HepG2 (cell line): ENCODE measurements around the gene RARA. TPM values are rescaled to one million over a fixed set of nuclear protein-coding genes. Genes with fewer than 3 reads are reported as not detected.
A peak's percentile ranks its signal among the peaks of the same experiment; 100 is the strongest.

Source experiments
- ATAC-seq: fragments of 200-7000 bp; cut with Tn5 transposase; 3 replicates; pipeline ENCODE4 v1.9.1; 2020; ENCODE audit warnings: mild to moderate bottlenecking, moderate library complexity
- BruUV-seq: library from RNA; stranded (reverse); fragments of 400-500 nt; replicated peaks from 2 replicates; lab custom pipeline; 2021; lab: Mats Ljungman, UMichigan
- CTCF ChIA-PET: fragments of 300-600 bp; formaldehyde crosslinking; extraction: SDS; loops from one replicate; lab custom pipeline; 2021; ENCODE audit warnings: low total read pairs, inconsistent platforms, low intra/inter-chr PET ratio; lab: Yijun Ruan, JAX
- POLR2A ChIA-PET: fragments of 350-600 bp; sonication (Branson Sonifier 250); formaldehyde crosslinking; loops from one replicate; lab custom pipeline; 2020; ENCODE audit warnings: antibody characterized with exemption, inconsistent platforms; lab: Yijun Ruan, JAX
- DNase-seq: peaks from one replicate; pipeline ENCODE4 v3.0.0-alpha.2; 2015; ENCODE audit warnings: low spot score
- FAIRE-seq: peaks from 3 replicates; lab custom pipeline; 2011; peaks lifted over from hg19 to GRCh38; lab: Jason Lieb, UNC
- H2AFZ ChIP-seq: one replicate; pipeline ENCODE4 v1.6.1; 2011; ENCODE audit warnings: low read length, inconsistent platforms
- H3K27ac ChIP-seq: fragments of 300-600 bp; 3 replicates; pipeline ENCODE4 v1.8.0; 2011; ENCODE audit warnings: mixed run types, mild to moderate bottlenecking, mixed read lengths, low read length, inconsistent platforms; ENCODE audit not compliant: insufficient read depth; ENCODE audit errors: extremely low read length
- H3K27me3 ChIP-seq, 2 experiments: fragments of 200-600 bp in 1 of 2; 2 replicates in 1 of 2; 3 replicates in 1 of 2; pipeline versions ENCODE4 v1.6.0 to v1.8.0; 2011; ENCODE audit warnings: low read length in 2 of 2, mild to moderate bottlenecking in 2 of 2, moderate library complexity in 2 of 2, inconsistent platforms in 1 of 2; ENCODE audit not compliant: insufficient read depth in 2 of 2, control insufficient read depth in 1 of 2
- H3K36me3 ChIP-seq, 2 experiments: fragments of 200-600 bp in 1 of 2; replicated peaks in 1 of 2; 2 replicates in 1 of 2; 3 replicates in 1 of 2; pipeline versions ENCODE4 v1.5.1 to v1.8.0; 2011; ENCODE audit warnings: low read length in 2 of 2, inconsistent platforms in 1 of 2; ENCODE audit not compliant: insufficient read depth in 2 of 2, control insufficient read depth in 1 of 2
- H3K4me1 ChIP-seq: 2 replicates; pipeline ENCODE4 v1.5.1; 2012; ENCODE audit warnings: low read length, inconsistent platforms; ENCODE audit not compliant: insufficient read depth
- H3K4me2 ChIP-seq: 2 replicates; pipeline ENCODE4 v1.6.0; 2011; ENCODE audit warnings: low read depth, low read length, inconsistent platforms
- H3K4me3 ChIP-seq, 3 experiments: fragments of 200-600 bp in 1 of 3; sonication (generic), shearing (Covaris generic) in 1 of 3; replicated peaks in 1 of 3; 2 replicates each; pipeline ENCODE4 v1.5.1; 2011 to 2016; ENCODE audit warnings: low read length in 3 of 3, inconsistent platforms in 2 of 3, low read depth in 2 of 3, mild to moderate bottlenecking in 2 of 3, control low read depth in 1 of 3, mixed read lengths in 1 of 3; ENCODE audit not compliant: insufficient read depth in 1 of 3
- H3K79me2 ChIP-seq: one replicate; pipeline ENCODE4 v1.6.1; 2011; ENCODE audit warnings: low read length, inconsistent platforms; ENCODE audit not compliant: insufficient read depth
- H3K9ac ChIP-seq: 2 replicates; pipeline ENCODE4 v1.6.0; 2011; ENCODE audit warnings: mild to moderate bottlenecking, low read depth, low read length, inconsistent platforms; ENCODE audit not compliant: insufficient read depth
- H3K9me3 ChIP-seq: 2 replicates; pipeline ENCODE4 v1.5.1; 2012; ENCODE audit warnings: mild to moderate bottlenecking, low read length
- H4K20me1 ChIP-seq: 2 replicates; pipeline ENCODE4 v1.6.0; 2011; ENCODE audit warnings: inconsistent platforms, mild to moderate bottlenecking, low read length, moderate library complexity; ENCODE audit not compliant: insufficient read depth
- DMAP1 ChIP-seq: IDR thresholded peaks from 2 replicates; pipeline ENCODE4 v1.6.1; 2016
- FOXC1 ChIP-seq: sonication (generic); formaldehyde crosslinking; IDR thresholded peaks from 2 replicates; pipeline ENCODE4 v1.8.0; 2022; ENCODE audit warnings: mild to moderate bottlenecking, missing genetic modification reagents, borderline replicate concordance
- HDAC1 ChIP-seq: sonication (generic); formaldehyde crosslinking; IDR thresholded peaks from 2 replicates; pipeline ENCODE4 v1.5.1; 2020; ENCODE audit warnings: mild to moderate bottlenecking, missing genetic modification reagents
- HOXA9 ChIP-seq: sonication (generic); formaldehyde crosslinking; IDR thresholded peaks from 2 replicates; pipeline ENCODE4 v1.8.1; 2022; ENCODE audit warnings: missing genetic modification reagents, mild to moderate bottlenecking, moderate library complexity, borderline replicate concordance
- HOXD1 ChIP-seq: sonication (generic); formaldehyde crosslinking; IDR thresholded peaks from 2 replicates; pipeline ENCODE4 v1.5.0; 2020; ENCODE audit warnings: missing genetic modification reagents
- NFIB ChIP-seq: sonication (generic); formaldehyde crosslinking; IDR thresholded peaks from 2 replicates; pipeline ENCODE4 v1.9.0; 2021; ENCODE audit warnings: missing genetic modification reagents, mild to moderate bottlenecking, borderline replicate concordance
- SIN3A ChIP-seq: IDR thresholded peaks from 2 replicates; pipeline ENCODE4 v1.6.1; 2011; ENCODE audit warnings: low read depth, mild to moderate bottlenecking, control low read depth, low read length, borderline replicate concordance
- ZNF30 ChIP-seq: sonication (generic); formaldehyde crosslinking; IDR thresholded peaks from 2 replicates; pipeline ENCODE4 v1.5.0; 2020; ENCODE audit warnings: mild to moderate bottlenecking, missing genetic modification reagents
- ZNF468 ChIP-seq: sonication (generic); formaldehyde crosslinking; IDR thresholded peaks from 2 replicates; pipeline ENCODE4 v1.8.0; 2022; ENCODE audit warnings: mild to moderate bottlenecking, moderate library complexity, missing genetic modification reagents
- ZNF891 ChIP-seq: sonication (generic); formaldehyde crosslinking; IDR thresholded peaks from 2 replicates; pipeline ENCODE4 v1.5.0; 2020; ENCODE audit warnings: mild to moderate bottlenecking, missing genetic modification reagents
- WGBS: methylation state at CpG from one replicate; pipeline ENCODE4 v1.1.6; 2017; ENCODE audit warnings: low lambda C conversion rate; 5-methylcytosine and 5-hydroxymethylcytosine counted together
- in situ Hi-C: cut with HindIII; loops from 2 replicates; pipeline ENCODE4 v1.10.0; 2017; ENCODE audit warnings: low pct_unique_long_range_greater_than_20kb; ENCODE audit not compliant: extremely low pct_ligation_motif_present
- intact Hi-C: fragments of 100-400 bp; cut with micrococcal nuclease; formaldehyde crosslinking; loops from one replicate; pipeline ENCODE4 v1.10.0; 2022; ENCODE audit not compliant: unreplicated experiment
- polyA plus RNA-seq, 8 experiments: library from polyadenylated mRNA; depleted of rRNA in 3 of 8; stranded (reverse) in 7 of 8; unstranded in 1 of 8; fragments of >200 nt; fragmentation: Illumina TruSeq in 4 of 8; extraction: Trizol in 4 of 8; gene quantifications; 2 replicates each; pipeline versions ENCODE4 v1.2.1 to v1.2.3, GENCODE V29; 2011 to 2016; ENCODE audit warnings: low read depth in 4 of 8, missing spikeins in 1 of 8, mixed read lengths in 1 of 8; ENCODE audit not compliant: insufficient read depth in 1 of 8
- total RNA-seq, 5 experiments: library from RNA; depleted of rRNA; stranded (reverse); fragments of >200 nt; fragmentation: Illumina TruSeq; extraction: Trizol; gene quantifications; 2 replicates each; pipeline ENCODE4 v1.2.3, GENCODE V29; 2016; ENCODE audit warnings: low read depth in 1 of 5
- TF ChIP-seq, protein P1 (sequence below): sonication (generic); formaldehyde crosslinking; IDR thresholded peaks from 2 replicates; pipeline ENCODE4 v1.8.0; 2022; ENCODE audit warnings: low read depth, missing genetic modification reagents
- TF ChIP-seq, protein P2 (sequence below): sonication (generic); formaldehyde crosslinking; IDR thresholded peaks from 2 replicates; pipeline ENCODE4 v1.4.0; 2020; ENCODE audit warnings: missing genetic modification reagents

Gene RARA
- total and polyA plus RNA-seq, 2 of the 13 experiments (the other 11 are each of a cell fraction or from before 2014, with no cell fraction given): 6.4 to 8.6 TPM

GRCh38 chr17:40283662-40284061 is 25.3 kb upstream of the RARA start:
- DNase-seq: no peak
- peaks cover 8 to 27% of the 10 kb centered on the region in 2 experiments for H3K36me3 ChIP-seq
- intact Hi-C loops: no loop called here
- POLR2A ChIA-PET: interaction anchor here (1.0 to 2.0 kb wide), 4 partner anchors 33 to 144 kb away, joined by 3 to 5 read pairs (median 3); partner anchors contain the start of genes CASC3 and WIPF2
- no peak for ATAC-seq
- no peak overlapping the region for H3K27ac ChIP-seq
- no peaks in the 10 kb centered on the region for H3K27me3 ChIP-seq
- in situ Hi-C loops: loop anchor here (10.0 kb wide), 1 partner anchor 269 kb away; the partner anchor contains the start of gene CSF3
- 72% methylated on average over 2 of the region's 2 CpGs for WGBS
- no TSS peak for BruUV-seq
- FAIRE-seq: no peak
- CTCF ChIA-PET: no interaction called here
- TF ChIP-seq HDAC1 (CRISPR knock-in tag) (no peak), ZNF468 (CRISPR knock-in tag) (no peak), SIN3A (no peak), DMAP1 (CRISPR knock-in tag) (0 out of 2 replicates have a peak, but pooled peaks have one; percentile 24)
- H3K4me2 ChIP-seq: no peak overlapping the region
- no peaks in the 10 kb centered on the region for H3K9me3 ChIP-seq
- H2AFZ ChIP-seq: no peak overlapping the region
- no peak overlapping the region for H3K9ac ChIP-seq
- peaks cover 6% of the 10 kb centered on the region for H3K79me2 ChIP-seq
- H3K4me1 ChIP-seq: peaks cover 38% of the 10 kb centered on the region
- H4K20me1 ChIP-seq: no peaks in the 10 kb centered on the region
- H3K4me3 ChIP-seq: no peak overlapping the region

GRCh38 chr17:40284085-40284713 is 24.8 kb upstream of the RARA start:
- CTCF ChIA-PET: no interaction called here
- BruUV-seq: no TSS peak
- Histone ChIP-seq H3K4me2 (no peak overlapping the region), H3K27ac (peak overlapping the region; percentile 13), H3K9ac (no peak overlapping the region), H2AFZ (no peak overlapping the region), H3K9me3 (no peaks in the 10 kb centered on the region), H3K79me2 (peaks cover 11% of the 10 kb centered on the region), H4K20me1 (no peaks in the 10 kb centered on the region), H3K36me3 (peaks cover 4 to 21% of the 10 kb centered on the region in 2 experiments), H3K4me1 (peaks cover 43% of the 10 kb centered on the region), H3K4me3 (no peak overlapping the region), H3K27me3 (no peaks in the 10 kb centered on the region)
- in situ Hi-C loops (loop anchor here (10.0 kb wide), 1 partner anchor 269 kb away; the partner anchor contains the start of gene CSF3), intact Hi-C loops (no loop called here)
- POLR2A ChIA-PET: interaction anchor here (1.0 to 2.0 kb wide), 5 partner anchors 32 to 144 kb away, joined by 3 to 5 read pairs (median 3); partner anchors contain the start of genes CASC3 and WIPF2
- WGBS: 56% methylated on average over 2 of the region's 2 CpGs
- DNase-seq (no peak), ATAC-seq (no peak), FAIRE-seq (no peak)
- TF ChIP-seq NFIB (CRISPR knock-in tag) (no peak), HOXD1 (CRISPR knock-in tag) (no peak), HOXA9 (CRISPR knock-in tag) (no peak), ZNF891 (CRISPR knock-in tag) (no peak), ZNF30 (CRISPR knock-in tag) (no peak), FOXC1 (CRISPR knock-in tag) (no peak)
- TF ChIP-seq, protein P1, sequence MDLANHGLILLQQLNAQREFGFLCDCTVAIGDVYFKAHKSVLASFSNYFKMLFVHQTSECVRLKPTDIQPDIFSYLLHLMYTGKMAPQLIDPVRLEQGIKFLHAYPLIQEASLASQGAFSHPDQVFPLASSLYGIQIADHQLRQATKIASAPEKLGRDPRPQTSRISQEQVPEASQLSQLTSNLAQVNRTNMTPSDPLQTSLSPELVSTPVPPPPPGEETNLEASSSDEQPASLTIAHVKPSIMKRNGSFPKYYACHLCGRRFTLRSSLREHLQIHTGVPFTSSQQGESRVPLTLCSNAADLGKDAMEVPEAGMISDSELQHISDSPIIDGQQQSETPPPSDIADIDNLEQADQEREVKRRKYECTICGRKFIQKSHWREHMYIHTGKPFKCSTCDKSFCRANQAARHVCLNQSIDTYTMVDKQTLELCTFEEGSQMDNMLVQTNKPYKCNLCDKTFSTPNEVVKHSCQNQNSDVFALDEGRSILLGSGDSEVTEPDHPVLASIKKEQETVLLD (CRISPR knock-in tag): no peak
- TF ChIP-seq, protein P2, sequence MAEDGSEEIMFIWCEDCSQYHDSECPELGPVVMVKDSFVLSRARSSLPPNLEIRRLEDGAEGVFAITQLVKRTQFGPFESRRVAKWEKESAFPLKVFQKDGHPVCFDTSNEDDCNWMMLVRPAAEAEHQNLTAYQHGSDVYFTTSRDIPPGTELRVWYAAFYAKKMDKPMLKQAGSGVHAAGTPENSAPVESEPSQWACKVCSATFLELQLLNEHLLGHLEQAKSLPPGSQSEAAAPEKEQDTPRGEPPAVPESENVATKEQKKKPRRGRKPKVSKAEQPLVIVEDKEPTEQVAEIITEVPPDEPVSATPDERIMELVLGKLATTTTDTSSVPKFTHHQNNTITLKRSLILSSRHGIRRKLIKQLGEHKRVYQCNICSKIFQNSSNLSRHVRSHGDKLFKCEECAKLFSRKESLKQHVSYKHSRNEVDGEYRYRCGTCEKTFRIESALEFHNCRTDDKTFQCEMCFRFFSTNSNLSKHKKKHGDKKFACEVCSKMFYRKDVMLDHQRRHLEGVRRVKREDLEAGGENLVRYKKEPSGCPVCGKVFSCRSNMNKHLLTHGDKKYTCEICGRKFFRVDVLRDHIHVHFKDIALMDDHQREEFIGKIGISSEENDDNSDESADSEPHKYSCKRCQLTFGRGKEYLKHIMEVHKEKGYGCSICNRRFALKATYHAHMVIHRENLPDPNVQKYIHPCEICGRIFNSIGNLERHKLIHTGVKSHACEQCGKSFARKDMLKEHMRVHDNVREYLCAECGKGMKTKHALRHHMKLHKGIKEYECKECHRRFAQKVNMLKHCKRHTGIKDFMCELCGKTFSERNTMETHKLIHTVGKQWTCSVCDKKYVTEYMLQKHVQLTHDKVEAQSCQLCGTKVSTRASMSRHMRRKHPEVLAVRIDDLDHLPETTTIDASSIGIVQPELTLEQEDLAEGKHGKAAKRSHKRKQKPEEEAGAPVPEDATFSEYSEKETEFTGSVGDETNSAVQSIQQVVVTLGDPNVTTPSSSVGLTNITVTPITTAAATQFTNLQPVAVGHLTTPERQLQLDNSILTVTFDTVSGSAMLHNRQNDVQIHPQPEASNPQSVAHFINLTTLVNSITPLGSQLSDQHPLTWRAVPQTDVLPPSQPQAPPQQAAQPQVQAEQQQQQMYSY (CRISPR knock-in tag): no peak
